Thymus (tissue), 11 donors: ENCODE measurements around the gene KLC1. TPM values are rescaled to one million over a fixed set of nuclear protein-coding genes. Genes with fewer than 3 reads are reported as not detected.

Experiments
- DNase-seq, 9 donors: peaks; one replicate each; pipeline ENCODE4 v3.0.0-alpha.2; 2013; ENCODE audit warnings: low spot score in 9 of 9, low read depth in 6 of 9, missing footprints in 1 of 9
- H3K27ac ChIP-seq, 2 donors: one replicate each; pipeline ENCODE4 v1.5.1; 2013; ENCODE audit warnings: control low read depth in 1 of 2, low read depth in 1 of 2, low read length in 1 of 2, mild to moderate bottlenecking in 1 of 2, moderate library complexity in 1 of 2
- H3K27me3 ChIP-seq, 2 donors: one replicate each; pipeline ENCODE4 v1.5.1; 2013; ENCODE audit warnings: low read length in 1 of 2; ENCODE audit not compliant: control insufficient read depth in 2 of 2, insufficient read depth in 1 of 2
- H3K36me3 ChIP-seq, 2 donors: one replicate each; pipeline ENCODE4 v1.5.1; 2013; ENCODE audit warnings: low read length in 1 of 2, mild to moderate bottlenecking in 1 of 2, moderate library complexity in 1 of 2; ENCODE audit not compliant: control insufficient read depth in 2 of 2, insufficient read depth in 2 of 2
- H3K4me1 ChIP-seq, 2 donors: one replicate each; pipeline ENCODE4 v1.5.1; 2013; ENCODE audit warnings: low read length in 2 of 2; ENCODE audit not compliant: control insufficient read depth in 2 of 2, insufficient read depth in 2 of 2
- H3K4me3 ChIP-seq, 2 donors: one replicate each; pipeline ENCODE4 v1.5.1; 2013; ENCODE audit warnings: low read length in 2 of 2, control low read depth in 1 of 2, mild to moderate bottlenecking in 1 of 2
- H3K9me3 ChIP-seq, 2 donors: one replicate each; pipeline ENCODE4 v1.5.1; 2013; ENCODE audit warnings: low read length in 1 of 2, mild to moderate bottlenecking in 1 of 2; ENCODE audit not compliant: control insufficient read depth in 2 of 2, insufficient read depth in 1 of 2
- WGBS: extraction: QIAGEN DNeasy Blood & Tissue Kit; methylation state at CpG from one replicate; pipeline ENCODE4 v1.1.7; 2013; 5-methylcytosine and 5-hydroxymethylcytosine counted together
- polyA plus RNA-seq: library from polyadenylated mRNA; stranded (reverse); fragments of 200-250 nt; gene quantifications from one replicate; pipeline ENCODE4 v1.2.3, GENCODE V29; 2013
- total RNA-seq: library from RNA; stranded (reverse); fragments of 120-200 nt; gene quantifications from one replicate; pipeline ENCODE4 v1.2.4, GENCODE V29; 2013
- donor health status: healthy.

The KLC1 gene
- total and polyA plus RNA-seq, 2 donors, result 60.1 to 121 TPM

DNA sequence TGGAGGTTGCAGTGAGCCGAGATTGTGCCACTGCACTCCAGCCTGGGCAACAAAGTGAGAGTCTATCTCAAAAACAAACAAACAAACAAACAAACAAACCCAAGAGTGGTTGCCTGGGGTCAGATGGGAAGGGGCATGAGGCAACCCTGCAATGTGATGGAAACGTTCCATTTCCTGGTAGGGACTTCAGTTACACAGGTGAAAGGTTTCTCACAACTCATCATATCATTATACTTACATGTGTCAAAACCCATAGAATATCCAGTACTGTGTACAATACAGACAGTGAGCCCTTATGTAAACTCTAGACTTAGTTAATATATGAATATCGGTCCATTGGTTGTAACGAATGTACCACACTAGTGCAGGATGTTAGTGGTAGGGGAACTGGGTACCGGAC, 7.2 kb upstream of the KLC1 start:
- no peak for DNase-seq
- Histone ChIP-seq H3K27me3 (peaks cover 6 to 12% of the 10 kb centered on the region in 2 donors), H3K4me1 (peaks cover 21 to 34% of the 10 kb centered on the region in 2 donors), H3K27ac (no peak overlapping the region), H3K9me3 (no peaks in the 10 kb centered on the region), H3K4me3 (no peak overlapping the region), H3K36me3 (no peaks in the 10 kb centered on the region)
- 96% methylated on average over 5 of the region's 5 CpGs for WGBS

DNA sequence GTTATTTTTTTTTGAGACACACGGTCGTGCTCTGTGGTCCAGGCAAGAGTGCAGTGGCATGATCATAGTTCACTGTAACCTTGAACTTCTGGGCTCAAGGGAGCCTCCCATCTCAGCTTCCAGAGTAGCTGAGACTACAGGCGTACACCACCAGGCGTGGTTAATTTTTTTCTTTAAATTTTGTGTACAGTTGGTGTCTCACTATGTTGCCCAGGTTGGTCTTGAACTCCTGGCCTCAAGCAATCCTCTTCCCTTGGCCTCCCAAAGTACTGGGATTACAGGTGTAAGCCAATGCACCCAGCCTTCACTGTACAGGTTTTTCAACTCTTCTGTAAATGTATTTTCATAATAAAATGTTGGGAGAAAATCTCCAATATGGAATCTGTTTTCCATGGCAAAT, 5.7 kb upstream of the KLC1 start:
- Histone ChIP-seq H3K36me3 (no peaks in the 10 kb centered on the region), H3K4me1 (peaks cover 25 to 42% of the 10 kb centered on the region in 2 donors), H3K27me3 (peaks cover 12 to 20% of the 10 kb centered on the region in 2 donors), H3K27ac (no peak overlapping the region), H3K4me3 (no peak overlapping the region), H3K9me3 (peaks cover 0 to 6% of the 10 kb centered on the region in 2 donors)
- DNase-seq, result no peak
- 95% methylated on average over 4 of the region's 4 CpGs for WGBS

DNA sequence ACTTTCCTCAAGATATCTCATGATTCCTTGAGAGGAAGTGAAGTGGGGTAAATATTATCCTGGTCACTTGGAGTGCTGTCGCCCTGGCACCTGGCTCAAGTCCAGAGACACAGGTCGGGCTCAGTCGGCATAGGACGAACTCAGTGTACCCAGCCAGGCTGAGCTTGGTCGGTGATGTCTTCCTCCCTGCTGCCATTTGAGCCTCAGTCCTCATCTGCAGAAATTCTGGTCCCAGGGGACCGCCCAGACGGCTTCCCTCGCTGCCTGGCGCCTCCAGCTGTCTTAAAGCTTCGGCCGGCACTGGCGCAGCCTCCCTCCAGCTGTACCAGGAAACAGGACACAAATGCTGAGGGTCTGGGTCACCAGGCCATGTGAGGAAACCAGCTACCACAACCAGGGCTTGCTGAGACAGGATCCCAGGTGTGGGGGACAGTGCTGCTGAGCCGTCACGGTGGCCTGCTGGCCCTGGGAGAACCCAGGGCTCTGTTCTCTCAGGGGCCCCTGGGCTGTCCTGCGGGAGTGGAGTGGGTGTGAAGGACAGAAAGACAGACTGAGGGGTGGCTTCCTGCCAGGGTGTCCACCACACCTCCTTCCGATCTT, 5.0 kb upstream of the KLC1 start:
- Histone ChIP-seq H3K4me3 (no peak overlapping the region), H3K27ac (no peak overlapping the region), H3K36me3 (no peaks in the 10 kb centered on the region), H3K9me3 (peaks cover 0 to 6% of the 10 kb centered on the region in 2 donors), H3K4me1 (peaks cover 27 to 45% of the 10 kb centered on the region in 2 donors), H3K27me3 (peaks cover 12 to 21% of the 10 kb centered on the region in 2 donors)
- no peak for DNase-seq
- 76% methylated on average over 16 of the region's 16 CpGs for WGBS

DNA sequence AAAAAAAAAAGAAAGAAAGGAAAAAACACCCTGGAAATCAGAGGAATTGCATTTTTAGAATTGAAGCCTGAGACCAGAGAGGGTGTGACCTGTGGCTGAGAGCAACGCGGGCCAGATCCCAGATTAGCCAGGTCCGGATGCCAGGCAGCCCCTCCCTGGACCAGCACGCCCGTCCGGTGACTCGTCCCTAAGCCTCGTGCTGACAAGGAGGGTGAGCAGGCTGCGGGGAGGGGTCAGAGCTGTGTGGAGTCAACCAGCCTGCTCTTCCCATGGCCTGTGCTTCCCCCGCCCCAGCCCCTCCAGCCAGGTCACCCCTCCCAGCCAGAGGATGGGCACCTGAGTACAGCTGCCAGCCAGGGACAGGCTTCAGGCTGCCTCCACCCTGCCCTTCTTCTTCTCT, 4.2 kb upstream of the KLC1 start:
- H3K27me3 ChIP-seq, result peaks cover 12 to 21% of the 10 kb centered on the region in 2 donors
- peak overlapping the region; percentile 32 to 67 for H3K27ac ChIP-seq

DNA sequence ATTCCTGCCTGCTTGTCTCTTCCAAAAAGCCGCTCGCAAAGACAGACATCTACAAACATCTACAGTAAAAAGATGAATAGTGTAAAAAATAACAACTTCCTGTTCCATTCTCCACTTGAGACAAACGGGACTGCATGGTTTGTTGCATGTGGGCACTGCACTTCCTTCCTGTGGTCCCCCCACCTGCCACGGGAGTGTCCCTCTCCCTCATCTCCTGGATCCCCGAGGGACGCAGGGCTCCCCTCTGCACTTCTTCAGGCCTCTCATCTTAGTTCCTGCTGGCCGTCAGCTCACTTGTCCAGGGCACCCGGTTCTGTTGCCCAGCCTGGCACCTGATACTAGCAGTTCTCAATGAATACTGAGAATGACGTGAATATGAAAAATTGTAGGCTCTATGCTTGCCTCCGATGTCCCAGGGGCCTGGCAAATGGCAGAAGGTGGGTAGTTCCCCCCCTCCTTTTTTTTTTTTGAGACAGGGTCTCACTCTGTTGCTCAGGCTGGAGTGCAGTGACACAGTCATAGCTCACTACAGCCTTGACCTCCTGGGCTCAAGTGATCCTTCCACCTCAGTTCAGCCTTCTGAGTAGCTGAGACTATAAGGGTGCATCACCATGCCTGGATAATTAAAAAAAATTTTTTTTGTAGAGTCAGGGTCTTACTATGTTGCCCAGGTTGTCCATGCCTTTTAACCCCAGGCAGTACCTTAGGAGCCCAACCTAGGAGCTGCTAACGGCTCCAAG, 3.5 kb upstream of the KLC1 start:
- Histone ChIP-seq H3K4me1 (peaks cover 27 to 50% of the 10 kb centered on the region in 2 donors), H3K4me3 (no peak overlapping the region), H3K27ac (peak overlapping the region; percentile 63 to 67), H3K36me3 (no peaks in the 10 kb centered on the region), H3K9me3 (peaks cover 0 to 6% of the 10 kb centered on the region in 2 donors), H3K27me3 (peaks cover 12 to 21% of the 10 kb centered on the region in 2 donors)
- DNase-seq, result peak in 3 of 9 donors; percentile 35 to 74 (median 40)
- WGBS, result 26% methylated on average over 11 of the region's 11 CpGs

More for the DNA sequence above, 4.2 kb upstream of the KLC1 start:
- DNase-seq, result no peak
- Histone ChIP-seq H3K9me3 (peaks cover 0 to 6% of the 10 kb centered on the region in 2 donors), H3K4me3 (no peak overlapping the region), H3K36me3 (no peaks in the 10 kb centered on the region), H3K4me1 (peaks cover 27 to 45% of the 10 kb centered on the region in 2 donors)
- 56% methylated on average over 10 of the region's 10 CpGs for WGBS

DNA sequence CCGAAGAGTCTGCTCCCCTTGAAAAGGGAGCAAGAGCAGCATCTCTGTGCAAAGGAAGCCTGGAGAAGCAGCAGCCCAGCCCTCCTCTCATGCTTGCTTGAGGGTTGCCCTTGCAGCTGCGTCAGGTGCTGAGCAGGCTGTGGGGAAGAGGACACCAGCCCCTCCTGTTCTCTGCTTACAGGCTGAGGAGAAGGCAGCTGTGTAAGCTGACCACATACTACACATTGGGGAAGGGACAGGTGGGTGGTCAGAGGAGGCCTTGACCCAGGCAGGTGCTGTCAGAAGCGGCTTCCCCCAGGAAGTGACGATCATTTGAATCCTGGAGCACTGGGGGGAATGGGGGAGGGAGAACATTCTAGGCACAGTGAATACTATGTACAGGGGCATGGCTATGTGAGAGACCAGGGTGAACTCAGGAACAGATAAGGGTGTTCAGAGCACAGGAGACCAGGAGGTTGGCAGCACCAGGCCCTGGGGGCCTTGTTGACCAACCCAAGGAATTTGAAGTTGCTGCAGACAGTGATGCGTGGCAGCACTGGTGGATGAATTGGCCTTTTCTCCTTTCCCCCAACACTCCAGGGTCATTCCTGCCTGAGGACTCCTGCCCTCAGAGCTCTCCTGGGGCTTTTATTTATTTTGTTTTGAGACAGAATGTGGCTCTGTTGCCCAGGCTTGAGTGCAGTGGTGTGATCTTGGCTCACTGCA, 2.7 kb upstream of the KLC1 start:
- peaks cover 12 to 21% of the 10 kb centered on the region in 2 donors for H3K27me3 ChIP-seq
- no peaks in the 10 kb centered on the region for H3K36me3 ChIP-seq
- DNase-seq, result peak in 5 of 9 donors; percentile 25 to 81 (median 56)
- H3K9me3 ChIP-seq, result peaks cover 0 to 6% of the 10 kb centered on the region in 2 donors
- no peak overlapping the region for H3K4me3 ChIP-seq
- peaks cover 27 to 54% of the 10 kb centered on the region in 2 donors for H3K4me1 ChIP-seq
- H3K27ac ChIP-seq, result peak overlapping the region in 1 of 2 donors; percentile 63
- 53% methylated on average over 5 of the region's 5 CpGs for WGBS

DNA sequence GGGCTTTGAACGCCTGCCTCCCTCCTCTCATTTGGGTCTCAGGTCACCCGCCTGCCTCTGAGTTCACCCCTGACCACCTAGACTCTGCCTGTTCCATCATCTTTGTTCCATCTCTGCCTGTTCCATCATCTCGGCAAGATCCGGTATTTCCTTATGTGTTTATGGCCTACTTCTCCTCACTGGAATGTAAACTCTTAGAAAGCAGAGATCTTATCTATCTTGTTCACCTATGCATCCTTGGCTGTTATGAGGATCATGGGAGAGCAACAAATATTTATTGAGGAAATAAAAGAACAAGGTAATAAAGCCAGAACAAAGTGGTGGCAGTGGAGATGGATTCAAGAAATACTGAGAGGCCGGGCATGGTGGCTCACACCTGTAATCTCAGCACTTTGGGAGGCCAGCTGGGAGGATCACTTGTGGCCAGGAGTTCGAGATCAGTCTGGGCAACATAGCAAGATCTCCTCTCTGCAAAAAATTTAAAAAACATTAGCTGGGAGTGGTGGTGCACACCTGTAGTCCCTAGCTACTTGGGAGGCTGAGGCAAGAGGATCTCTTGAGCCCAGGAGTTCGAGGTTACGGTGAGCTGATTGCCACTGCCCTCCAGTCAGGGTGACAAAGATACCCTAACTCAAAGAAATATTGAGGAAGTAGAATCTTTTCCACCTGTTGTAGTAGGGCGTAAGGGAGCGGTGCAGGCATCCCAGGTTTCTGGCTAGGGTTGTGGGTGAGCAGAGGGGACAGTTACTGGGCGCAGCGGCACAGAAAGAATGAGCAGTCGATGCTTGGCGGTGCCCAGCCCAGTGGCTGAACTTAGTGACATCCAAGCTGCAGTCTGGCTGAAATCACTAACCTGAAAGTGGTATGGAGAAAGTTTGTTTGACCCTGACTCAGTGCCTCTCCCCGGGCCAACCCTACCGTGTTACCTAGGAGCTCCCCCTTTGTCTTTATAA, 1.7 kb upstream of the KLC1 start:
- DNase-seq, result no peak
- Histone ChIP-seq H3K9me3 (peaks cover 0 to 6% of the 10 kb centered on the region in 2 donors), H3K27ac (no peak overlapping the region), H3K36me3 (peaks cover 0 to 5% of the 10 kb centered on the region in 2 donors), H3K4me1 (peaks cover 27 to 54% of the 10 kb centered on the region in 2 donors), H3K27me3 (peaks cover 8 to 21% of the 10 kb centered on the region in 2 donors), H3K4me3 (no peak overlapping the region)
- 96% methylated on average over 16 of the region's 16 CpGs for WGBS

DNA sequence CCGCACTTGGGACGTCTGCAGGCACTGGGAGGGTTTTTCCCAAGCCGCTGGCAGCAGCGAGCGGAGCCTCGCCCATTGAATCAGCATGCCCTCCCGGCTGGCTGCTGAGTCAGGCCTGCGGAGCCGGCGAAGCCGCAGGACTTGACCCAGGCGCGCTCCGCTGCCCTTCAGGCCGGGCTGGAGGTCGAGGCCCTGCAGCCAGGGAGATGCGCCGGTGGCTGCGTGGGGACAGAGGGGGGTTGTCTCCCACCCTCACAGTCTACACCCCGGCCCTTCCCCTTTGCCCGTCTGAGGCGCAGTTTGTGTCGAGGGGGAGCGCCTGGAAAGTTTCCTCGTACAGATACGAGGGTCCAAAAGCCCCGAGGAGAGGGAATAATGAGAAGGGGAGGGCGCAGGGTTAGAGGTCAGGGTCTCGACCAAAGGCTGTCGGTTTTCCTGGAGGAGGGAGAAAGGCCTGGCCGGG, 759 bp upstream of the KLC1 start:
- WGBS, result 26% methylated on average over 31 of the region's 31 CpGs
- Histone ChIP-seq H3K36me3 (peaks cover 3 to 6% of the 10 kb centered on the region in 2 donors), H3K9me3 (peaks cover 0 to 6% of the 10 kb centered on the region in 2 donors), H3K27ac (peak overlapping the region; percentile 51 to 92), H3K4me1 (peaks cover 27 to 54% of the 10 kb centered on the region in 2 donors), H3K4me3 (peak overlapping the region; percentile 83 to 93), H3K27me3 (peaks cover 8 to 19% of the 10 kb centered on the region in 2 donors)
- no peak for DNase-seq
